PC-9 (cell line): ENCODE results near the gene SLC9A9.

ENCODE experiments used
- CTCF ChIP-seq: fragments of 200-600 bp; sonication (generic); conservative IDR thresholded peaks from 2 replicates; pipeline ENCODE4 v1.6.1; 2017; ENCODE audit warnings: mixed run types, antibody characterized with exemption, mild to moderate bottlenecking, moderate library complexity
- EZH2 ChIP-seq: fragments of 200-600 bp; sonication (generic); IDR thresholded peaks from 2 replicates; pipeline ENCODE4 v1.8.0; 2017; ENCODE audit warnings: antibody characterized with exemption, low read depth

GRCh38 chr3:143383421-143383820, 464.8 kb downstream of the SLC9A9 start:
- TF ChIP-seq CTCF (no peak), EZH2 (no peak)
